ENCODE results near the gene MACROD2. TPM values are rescaled to one million over a fixed set of nuclear protein-coding genes. Genes with fewer than 3 reads are reported as not detected.

The MACROD2 gene
- total RNA-seq, 1 experiment from 2014 or later, result 1.4 TPM

- TF ChIP-seq EZH2 (IDR thresholded peaks at IDR 0.05; ENCODE audit: borderline replicate concordance, low read depth, low read length, poor library complexity, severe bottlenecking) (no peak), CTCF (conservative IDR thresholded peaks at IDR 0.05; ENCODE audit: low read depth, low read length) (no peak)
- CTCF ChIA-PET, result no interaction called here
- intact Hi-C loops (cut with micrococcal nuclease; ENCODE audit: unreplicated experiment), result no loop called here
- H3K36me3 ChIP-seq (ENCODE audit: insufficient read depth, low read length, poor library complexity, severe bottlenecking), result no peaks in the 10 kb centered on the region
- no peak overlapping the region for H3K4me3 ChIP-seq (ENCODE audit: low read depth, low read length, poor library complexity, severe bottlenecking)
- no peaks in the 10 kb centered on the region for H3K27me3 ChIP-seq (replicated peaks; ENCODE audit: insufficient read depth, low read depth, low read length, poor library complexity)
- POLR2A ChIA-PET (ENCODE audit: low non-redundant PET), result no interaction called here
- no TSS peak for BruUV-seq (replicated peaks)
- no peak overlapping the region for H3K27ac ChIP-seq (ENCODE audit: low read depth, low read length, poor library complexity, severe bottlenecking)
- peaks cover 3% of the 10 kb centered on the region for H3K9me3 ChIP-seq (ENCODE audit: low read depth, low read length, poor library complexity, severe bottlenecking)
- H3K4me1 ChIP-seq (ENCODE audit: insufficient read depth, low read length, poor library complexity, severe bottlenecking), result no peaks in the 10 kb centered on the region
- no peak for DNase-seq (ENCODE audit: low spot score)
These were observed 365.1 kb downstream of the MACROD2 start for GRCh38 chr20:14360416-14360815.

GRCh38 chr20:14361509-14362345, 366.4 kb downstream of the MACROD2 start:
- no peaks in the 10 kb centered on the region for H3K4me1 ChIP-seq (ENCODE audit: insufficient read depth, low read length, poor library complexity, severe bottlenecking)
- TF ChIP-seq EZH2 (IDR thresholded peaks at IDR 0.05; ENCODE audit: borderline replicate concordance, low read depth, low read length, poor library complexity, severe bottlenecking) (no peak), CTCF (conservative IDR thresholded peaks at IDR 0.05; ENCODE audit: low read depth, low read length) (no peak)
- CTCF ChIA-PET, result no interaction called here
- H3K27me3 ChIP-seq (replicated peaks; ENCODE audit: insufficient read depth, low read depth, low read length, poor library complexity), result no peaks in the 10 kb centered on the region
- no peak overlapping the region for H3K27ac ChIP-seq (ENCODE audit: low read depth, low read length, poor library complexity, severe bottlenecking)
- intact Hi-C loops (cut with micrococcal nuclease; ENCODE audit: unreplicated experiment), result no loop called here
- DNase-seq (ENCODE audit: low spot score), result no peak
- POLR2A ChIA-PET (ENCODE audit: low non-redundant PET), result no interaction called here
- H3K9me3 ChIP-seq (ENCODE audit: low read depth, low read length, poor library complexity, severe bottlenecking), result peaks cover 3% of the 10 kb centered on the region
- H3K36me3 ChIP-seq (ENCODE audit: insufficient read depth, low read length, poor library complexity, severe bottlenecking), result no peaks in the 10 kb centered on the region
- no peak overlapping the region for H3K4me3 ChIP-seq (ENCODE audit: low read depth, low read length, poor library complexity, severe bottlenecking)
- no TSS peak for BruUV-seq (replicated peaks)

DNA sequence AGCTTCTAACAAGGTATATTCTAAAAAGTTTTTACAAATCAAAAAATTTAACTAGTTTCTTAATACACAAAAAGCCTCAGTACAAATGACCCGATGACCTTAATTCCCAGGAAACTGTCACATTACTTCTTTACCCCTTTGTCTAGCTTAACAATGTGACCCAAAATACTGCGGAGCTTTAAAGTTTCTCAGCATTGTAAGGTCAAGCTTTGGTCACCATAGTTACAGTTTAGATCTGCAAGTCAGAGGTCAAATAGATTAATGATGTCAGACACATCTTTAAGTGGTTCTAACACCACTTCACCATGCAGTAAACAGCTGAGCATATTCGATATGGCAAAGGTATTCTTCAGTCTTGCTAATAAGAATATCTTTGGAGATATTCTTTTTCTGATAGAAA, 378.9 kb downstream of the MACROD2 start:
- intact Hi-C loops (cut with micrococcal nuclease; ENCODE audit: unreplicated experiment), result no loop called here
- Histone ChIP-seq H3K4me1 (ENCODE audit: insufficient read depth, low read length, poor library complexity, severe bottlenecking) (no peaks in the 10 kb centered on the region), H3K36me3 (ENCODE audit: insufficient read depth, low read length, poor library complexity, severe bottlenecking) (no peaks in the 10 kb centered on the region), H3K4me3 (ENCODE audit: low read depth, low read length, poor library complexity, severe bottlenecking) (no peak overlapping the region), H3K9me3 (ENCODE audit: low read depth, low read length, poor library complexity, severe bottlenecking) (no peaks in the 10 kb centered on the region), H3K27me3 (replicated peaks; ENCODE audit: insufficient read depth, low read depth, low read length, poor library complexity) (no peaks in the 10 kb centered on the region), H3K27ac (ENCODE audit: low read depth, low read length, poor library complexity, severe bottlenecking) (no peak overlapping the region)
- ChIA-PET POLR2A (ENCODE audit: low non-redundant PET) (no interaction called here), CTCF (no interaction called here)
- TF ChIP-seq CTCF (conservative IDR thresholded peaks at IDR 0.05; ENCODE audit: low read depth, low read length) (no peak), EZH2 (IDR thresholded peaks at IDR 0.05; ENCODE audit: borderline replicate concordance, low read depth, low read length, poor library complexity, severe bottlenecking) (no peak)
- no TSS peak for BruUV-seq (replicated peaks)
- DNase-seq (ENCODE audit: low spot score), result no peak
